Ascending aorta (tissue), 2 donors: ENCODE measurements around the gene PDCL3. TPM values are rescaled to one million over a fixed set of nuclear protein-coding genes. Genes with fewer than 3 reads are reported as not detected.

Source experiments
- DNase-seq, 2 donors: peaks; one replicate each; pipeline ENCODE4 v3.0.0-alpha.2; 2019; ENCODE audit warnings: low spot score in 2 of 2
- H3K27ac ChIP-seq, 2 donors: fragments of 200-600 bp; sonication (generic); one replicate each; pipeline ENCODE4 v1.5.1; 2016 to 2017; ENCODE audit warnings: mild to moderate bottlenecking in 1 of 2
- H3K27me3 ChIP-seq: fragments of 200-600 bp; sonication (generic); one replicate; pipeline ENCODE4 v1.5.1; 2017
- H3K36me3 ChIP-seq, 2 donors: fragments of 200-600 bp; sonication (generic); one replicate each; pipeline ENCODE4 v1.5.1; 2016
- H3K4me1 ChIP-seq, 2 donors: fragments of 200-600 bp; sonication (generic); one replicate each; pipeline ENCODE4 v1.5.1; 2016 to 2017; ENCODE audit warnings: mild to moderate bottlenecking in 1 of 2
- H3K4me3 ChIP-seq, 2 donors: fragments of 200-600 bp; sonication (generic); one replicate each; pipeline ENCODE4 v1.5.1; 2016 to 2017; ENCODE audit warnings: mild to moderate bottlenecking in 1 of 2
- H3K9me3 ChIP-seq, 2 donors: fragments of 200-600 bp; sonication (generic); one replicate each; pipeline ENCODE4 v1.5.1; 2016
- CTCF ChIP-seq, 3 experiments: fragments of 200-600 bp in 2 of 3; fragments of 450-650 bp in 1 of 3; sonication (generic) in 2 of 3; IDR thresholded peaks; one replicate each; pipeline ENCODE4 v1.5.1; 2016 to 2019; ENCODE audit warnings: antibody characterized with exemption in 3 of 3, mild to moderate bottlenecking in 1 of 3, moderate library complexity in 1 of 3
- intact Hi-C: fragments of 100-400 bp; cut with DNase I; formaldehyde crosslinking; loops from one replicate; pipeline ENCODE4 v1.15.1; 2023
- total RNA-seq: library from RNA; depleted of rRNA; stranded (reverse); fragments of >200 nt; gene quantifications from one replicate; pipeline ENCODE4 v1.1.0, GENCODE V29; 2016

PDCL3 gene
- total RNA-seq, 1 donor from 2014 or later, result 8.1 TPM

DNA sequence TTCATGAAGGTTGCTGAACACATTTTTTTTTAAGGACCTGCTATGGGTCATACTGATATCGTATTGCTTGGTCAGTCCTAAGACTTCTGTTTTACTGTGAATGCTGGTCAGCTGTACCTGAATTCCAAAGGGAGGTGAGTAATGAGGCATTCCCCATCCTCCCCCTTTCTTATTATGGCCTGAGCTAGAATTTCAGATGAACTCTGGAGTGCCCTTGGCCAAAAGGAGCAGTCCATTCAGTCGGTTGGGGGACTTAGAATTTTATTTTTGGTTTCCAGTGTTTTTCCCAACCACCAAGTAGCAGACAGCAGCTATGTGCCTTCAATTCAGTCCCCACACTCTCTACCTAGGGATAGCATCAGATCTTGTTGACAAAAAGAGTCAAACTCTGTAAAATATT lies 26.9 kb upstream of the PDCL3 start:
- no peaks in the 10 kb centered on the region for H3K9me3 ChIP-seq

GRCh38 chr2:100537918-100538317 lies 24.9 kb upstream of the PDCL3 start:
- H3K36me3 ChIP-seq, result no peaks in the 10 kb centered on the region
- no peaks in the 10 kb centered on the region for H3K9me3 ChIP-seq
- no peak overlapping the region for H3K27ac ChIP-seq
- TF ChIP-seq CTCF (IDR thresholded peaks at IDR 0.05), result no peak
- DNase-seq, result no peak
- no peak overlapping the region for H3K4me3 ChIP-seq
- intact Hi-C loops, result no loop called here
- H3K4me1 ChIP-seq, result no peaks in the 10 kb centered on the region
- H3K27me3 ChIP-seq, result no peaks in the 10 kb centered on the region

More for the DNA sequence above, 26.9 kb upstream of the PDCL3 start:
- Histone ChIP-seq H3K36me3 (no peaks in the 10 kb centered on the region), H3K4me1 (no peaks in the 10 kb centered on the region), H3K27ac (no peak overlapping the region), H3K4me3 (no peak overlapping the region), H3K27me3 (no peaks in the 10 kb centered on the region)
- intact Hi-C loops, result no loop called here
- no peak for TF ChIP-seq CTCF (IDR thresholded peaks at IDR 0.05)
- no peak for DNase-seq

DNA sequence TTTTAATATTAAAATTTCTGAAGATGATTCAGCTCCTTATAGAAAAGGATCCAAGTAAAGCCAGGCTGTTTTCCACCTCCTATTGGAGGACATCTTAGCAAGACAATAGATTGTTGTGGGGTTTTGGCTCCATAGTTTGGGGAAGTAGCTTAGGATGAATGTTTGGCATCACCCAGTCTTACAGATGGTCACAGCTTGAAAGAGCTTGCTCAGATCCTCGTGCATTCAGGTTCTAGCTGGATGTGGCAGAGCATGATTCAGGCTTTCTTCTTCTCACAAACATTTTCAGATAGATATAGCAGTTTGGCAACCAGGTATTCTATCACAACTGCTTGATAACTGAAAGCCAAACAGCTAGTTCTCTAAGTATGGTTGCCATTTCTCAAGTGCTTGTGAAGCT lies 23.6 kb upstream of the PDCL3 start:
- Histone ChIP-seq H3K27ac (no peak overlapping the region), H3K27me3 (no peaks in the 10 kb centered on the region), H3K4me1 (no peaks in the 10 kb centered on the region), H3K36me3 (no peaks in the 10 kb centered on the region), H3K4me3 (no peak overlapping the region), H3K9me3 (no peaks in the 10 kb centered on the region)
- intact Hi-C loops, result no loop called here
- no peak for TF ChIP-seq CTCF (IDR thresholded peaks at IDR 0.05)
- DNase-seq, result no peak

GRCh38 chr2:100541404-100541803 lies 21.4 kb upstream of the PDCL3 start:
- Histone ChIP-seq H3K4me3 (no peak overlapping the region), H3K9me3 (no peaks in the 10 kb centered on the region), H3K27me3 (no peaks in the 10 kb centered on the region), H3K4me1 (no peaks in the 10 kb centered on the region), H3K36me3 (no peaks in the 10 kb centered on the region), H3K27ac (no peak overlapping the region)
- no peak for DNase-seq
- TF ChIP-seq CTCF (IDR thresholded peaks at IDR 0.05), result no peak
- intact Hi-C loops, result no loop called here

- Histone ChIP-seq H3K27ac (no peak overlapping the region), H3K4me3 (no peak overlapping the region), H3K4me1 (no peaks in the 10 kb centered on the region), H3K36me3 (no peaks in the 10 kb centered on the region), H3K27me3 (no peaks in the 10 kb centered on the region), H3K9me3 (no peaks in the 10 kb centered on the region)
- no peak for TF ChIP-seq CTCF (IDR thresholded peaks at IDR 0.05)
- DNase-seq, result no peak
- intact Hi-C loops, result no loop called here
These were observed 20.4 kb upstream of the PDCL3 start for GRCh38 chr2:100542418-100542817.

DNA sequence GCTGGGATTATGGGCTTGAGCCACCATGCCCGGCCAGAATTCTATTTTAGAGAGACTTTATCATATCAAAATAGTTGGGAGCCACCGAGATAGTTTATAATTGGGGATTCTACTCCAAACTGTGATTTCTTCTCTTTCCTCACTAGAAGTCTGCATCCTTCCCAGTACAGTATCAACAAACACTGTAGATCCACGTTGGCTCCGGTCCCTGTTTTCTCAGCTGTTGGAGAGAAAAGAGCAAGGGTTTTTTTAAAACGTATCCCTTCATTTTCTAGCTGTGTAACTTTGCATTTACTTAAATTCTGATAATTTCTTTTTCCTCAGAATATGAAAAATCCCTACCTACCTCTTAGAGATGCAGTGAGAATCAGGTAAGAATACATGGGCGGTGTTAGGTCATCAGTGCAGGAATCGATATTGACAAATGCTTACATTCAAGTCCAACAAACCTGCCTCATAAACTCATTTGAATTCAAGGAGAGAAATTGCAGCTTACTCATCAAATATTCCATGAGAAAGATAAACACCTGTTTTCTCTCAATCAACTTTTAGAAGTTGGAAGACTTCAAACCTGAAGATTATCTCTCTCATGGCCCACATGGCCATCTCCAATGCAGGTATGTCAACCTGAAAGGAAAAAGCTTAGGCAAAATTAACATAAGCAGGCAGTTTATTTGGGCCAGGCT lies 17.7 kb upstream of the PDCL3 start:
- intact Hi-C loops, result no loop called here
- TF ChIP-seq CTCF (IDR thresholded peaks at IDR 0.05), result no peak
- H3K27ac ChIP-seq, result no peak overlapping the region
- DNase-seq, result no peak
- no peaks in the 10 kb centered on the region for H3K36me3 ChIP-seq
- no peaks in the 10 kb centered on the region for H3K27me3 ChIP-seq
- H3K9me3 ChIP-seq, result no peaks in the 10 kb centered on the region
- no peaks in the 10 kb centered on the region for H3K4me1 ChIP-seq
- no peak overlapping the region for H3K4me3 ChIP-seq
